ENCODE measurements around the gene ZNRF2. TPM values are rescaled to one million over a fixed set of nuclear protein-coding genes. Genes with fewer than 3 reads are reported as not detected.

Gene ZNRF2
- total RNA-seq, 1 donor from 2014 or later = 9.3 TPM

- peaks cover 11% of the 10 kb centered on the region for H3K27me3 Mint-ChIP-seq (ENCODE audit: insufficient read depth)
Observed at GRCh38 chr7:30268586-30268985, 15.8 kb upstream of the ZNRF2 start.

GRCh38 chr7:30269490-30269889 is 14.9 kb upstream of the ZNRF2 start:
- no peak overlapping the region for H3K27ac Mint-ChIP-seq
- no peaks in the 10 kb centered on the region for H3K4me1 Mint-ChIP-seq (ENCODE audit: low read depth)
- H3K9me3 Mint-ChIP-seq = no peaks in the 10 kb centered on the region
- no peak for DNase-seq (ENCODE audit: low spot score)
- intact Hi-C loops (cut with micrococcal nuclease) = no loop called here
- H3K36me3 Mint-ChIP-seq (ENCODE audit: low read depth) = no peaks in the 10 kb centered on the region
- no peak overlapping the region for H3K4me3 Mint-ChIP-seq
- peaks cover 11% of the 10 kb centered on the region for H3K27me3 Mint-ChIP-seq (ENCODE audit: insufficient read depth)

More at GRCh38 chr7:30268586-30268985, 15.8 kb upstream of the ZNRF2 start:
- Mint-ChIP-seq H3K36me3 (ENCODE audit: low read depth) (no peaks in the 10 kb centered on the region), H3K27ac (no peak overlapping the region), H3K9me3 (no peaks in the 10 kb centered on the region), H3K4me1 (ENCODE audit: low read depth) (no peaks in the 10 kb centered on the region), H3K4me3 (no peak overlapping the region)
- intact Hi-C loops (cut with micrococcal nuclease) = no loop called here
- no peak for DNase-seq (ENCODE audit: low spot score)

GRCh38 chr7:30270921-30271320 is 13.5 kb upstream of the ZNRF2 start:
- no peak overlapping the region for H3K4me3 Mint-ChIP-seq
- intact Hi-C loops (cut with micrococcal nuclease) = loop anchor here (10.0 kb wide), 1 partner anchor 474 kb away; no protein-coding TSS in a partner anchor
- no peaks in the 10 kb centered on the region for H3K9me3 Mint-ChIP-seq
- H3K27me3 Mint-ChIP-seq (ENCODE audit: insufficient read depth) = peaks cover 5% of the 10 kb centered on the region
- H3K36me3 Mint-ChIP-seq (ENCODE audit: low read depth) = no peaks in the 10 kb centered on the region
- no peak for DNase-seq (ENCODE audit: low spot score)
- no peaks in the 10 kb centered on the region for H3K4me1 Mint-ChIP-seq (ENCODE audit: low read depth)
- H3K27ac Mint-ChIP-seq = no peak overlapping the region

- no peak for DNase-seq (ENCODE audit: low spot score)
- intact Hi-C loops (cut with micrococcal nuclease) = loop anchor here (10.0 kb wide), 1 partner anchor 473 kb away; no protein-coding TSS in a partner anchor
- Mint-ChIP-seq H3K4me1 (ENCODE audit: low read depth) (no peaks in the 10 kb centered on the region), H3K4me3 (no peak overlapping the region), H3K27ac (no peak overlapping the region), H3K9me3 (no peaks in the 10 kb centered on the region), H3K27me3 (ENCODE audit: insufficient read depth) (peaks cover 5% of the 10 kb centered on the region), H3K36me3 (ENCODE audit: low read depth) (no peaks in the 10 kb centered on the region)
Observed at GRCh38 chr7:30272126-30272525, 12.3 kb upstream of the ZNRF2 start.

- Mint-ChIP-seq H3K36me3 (ENCODE audit: low read depth) (no peaks in the 10 kb centered on the region), H3K4me3 (no peak overlapping the region), H3K4me1 (ENCODE audit: low read depth) (no peaks in the 10 kb centered on the region), H3K27me3 (ENCODE audit: insufficient read depth) (peaks cover 5% of the 10 kb centered on the region), H3K9me3 (no peaks in the 10 kb centered on the region), H3K27ac (no peak overlapping the region)
- no peak for DNase-seq (ENCODE audit: low spot score)
- intact Hi-C loops (cut with micrococcal nuclease) = loop anchor here (10.0 kb wide), 1 partner anchor 471 kb away; no protein-coding TSS in a partner anchor
Observed at GRCh38 chr7:30273552-30273951, 10.8 kb upstream of the ZNRF2 start.

GRCh38 chr7:30274641-30275040 is 9.8 kb upstream of the ZNRF2 start:
- Mint-ChIP-seq H3K27ac (no peak overlapping the region), H3K9me3 (no peaks in the 10 kb centered on the region), H3K4me3 (no peak overlapping the region), H3K36me3 (ENCODE audit: low read depth) (no peaks in the 10 kb centered on the region), H3K27me3 (ENCODE audit: insufficient read depth) (peaks cover 5% of the 10 kb centered on the region), H3K4me1 (ENCODE audit: low read depth) (peaks cover 5% of the 10 kb centered on the region)
- no peak for DNase-seq (ENCODE audit: low spot score)
- intact Hi-C loops (cut with micrococcal nuclease) = loop anchor here (5.0 to 10.0 kb wide), 2 partner anchors 173 to 470 kb away; no protein-coding TSS in a partner anchor

- H3K27ac Mint-ChIP-seq = no peak overlapping the region
- intact Hi-C loops (cut with micrococcal nuclease) = loop anchor here (1.0 to 10.0 kb wide), 7 partner anchors 76 to 468 kb away; partner anchors contain the start of genes GGCT and NOD1
- H3K36me3 Mint-ChIP-seq (ENCODE audit: low read depth) = no peaks in the 10 kb centered on the region
- H3K27me3 Mint-ChIP-seq (ENCODE audit: insufficient read depth) = peaks cover 4% of the 10 kb centered on the region
- H3K4me3 Mint-ChIP-seq = no peak overlapping the region
- H3K9me3 Mint-ChIP-seq = no peaks in the 10 kb centered on the region
- peaks cover 8% of the 10 kb centered on the region for H3K4me1 Mint-ChIP-seq (ENCODE audit: low read depth)
- DNase-seq (ENCODE audit: low spot score) = peak; percentile 28
Observed at GRCh38 chr7:30276203-30276900, 8.0 kb upstream of the ZNRF2 start.

- intact Hi-C loops (cut with micrococcal nuclease) = loop anchor here (5.0 to 10.0 kb wide), 2 partner anchors 169 to 466 kb away; no protein-coding TSS in a partner anchor
- no peaks in the 10 kb centered on the region for H3K9me3 Mint-ChIP-seq
- H3K27ac Mint-ChIP-seq = no peak overlapping the region
- no peaks in the 10 kb centered on the region for H3K36me3 Mint-ChIP-seq (ENCODE audit: low read depth)
- H3K27me3 Mint-ChIP-seq (ENCODE audit: insufficient read depth) = no peaks in the 10 kb centered on the region
- no peak overlapping the region for H3K4me3 Mint-ChIP-seq
- peaks cover 10% of the 10 kb centered on the region for H3K4me1 Mint-ChIP-seq (ENCODE audit: low read depth)
- DNase-seq (ENCODE audit: low spot score) = no peak
Observed at GRCh38 chr7:30278376-30278775, 6.0 kb upstream of the ZNRF2 start.

- Mint-ChIP-seq H3K4me3 (no peak overlapping the region), H3K4me1 (ENCODE audit: low read depth) (peaks cover 10% of the 10 kb centered on the region), H3K36me3 (ENCODE audit: low read depth) (no peaks in the 10 kb centered on the region), H3K9me3 (no peaks in the 10 kb centered on the region), H3K27ac (no peak overlapping the region), H3K27me3 (ENCODE audit: insufficient read depth) (no peaks in the 10 kb centered on the region)
- intact Hi-C loops (cut with micrococcal nuclease) = loop anchor here (5.0 to 10.0 kb wide), 2 partner anchors 168 to 466 kb away; no protein-coding TSS in a partner anchor
- DNase-seq (ENCODE audit: low spot score) = no peak
Observed at GRCh38 chr7:30278849-30279652, 5.3 kb upstream of the ZNRF2 start.

- no peaks in the 10 kb centered on the region for H3K27me3 Mint-ChIP-seq (ENCODE audit: insufficient read depth)
- H3K27ac Mint-ChIP-seq = no peak overlapping the region
- H3K4me3 Mint-ChIP-seq = no peak overlapping the region
- no peak for DNase-seq (ENCODE audit: low spot score)
- no peaks in the 10 kb centered on the region for H3K36me3 Mint-ChIP-seq (ENCODE audit: low read depth)
- intact Hi-C loops (cut with micrococcal nuclease) = loop anchor here (5.0 to 10.0 kb wide), 2 partner anchors 168 to 465 kb away; no protein-coding TSS in a partner anchor
- H3K4me1 Mint-ChIP-seq (ENCODE audit: low read depth) = peaks cover 10% of the 10 kb centered on the region
- H3K9me3 Mint-ChIP-seq = no peaks in the 10 kb centered on the region
Observed at GRCh38 chr7:30279653-30279904, 4.8 kb upstream of the ZNRF2 start.

- intact Hi-C loops (cut with micrococcal nuclease) = no loop called here
- Mint-ChIP-seq H3K27me3 (ENCODE audit: insufficient read depth) (no peaks in the 10 kb centered on the region), H3K4me3 (no peak overlapping the region), H3K4me1 (ENCODE audit: low read depth) (peaks cover 10% of the 10 kb centered on the region), H3K9me3 (no peaks in the 10 kb centered on the region), H3K36me3 (ENCODE audit: low read depth) (no peaks in the 10 kb centered on the region), H3K27ac (no peak overlapping the region)
- no peak for DNase-seq (ENCODE audit: low spot score)
Observed at GRCh38 chr7:30280631-30281030, 3.8 kb upstream of the ZNRF2 start.

- peaks cover 5% of the 10 kb centered on the region for H3K36me3 Mint-ChIP-seq (ENCODE audit: low read depth)
- no peak for DNase-seq (ENCODE audit: low spot score)
- intact Hi-C loops (cut with micrococcal nuclease) = no loop called here
- no peak overlapping the region for H3K27ac Mint-ChIP-seq
- H3K9me3 Mint-ChIP-seq = peaks cover 5% of the 10 kb centered on the region
- H3K27me3 Mint-ChIP-seq (ENCODE audit: insufficient read depth) = no peaks in the 10 kb centered on the region
- H3K4me3 Mint-ChIP-seq = no peak overlapping the region
- H3K4me1 Mint-ChIP-seq (ENCODE audit: low read depth) = peaks cover 16% of the 10 kb centered on the region
Observed at GRCh38 chr7:30281263-30281662, 3.1 kb upstream of the ZNRF2 start.

GRCh38 chr7:30281791-30282190 is 2.6 kb upstream of the ZNRF2 start:
- peaks cover 21% of the 10 kb centered on the region for H3K4me1 Mint-ChIP-seq (ENCODE audit: low read depth)
- no peak overlapping the region for H3K27ac Mint-ChIP-seq
- intact Hi-C loops (cut with micrococcal nuclease) = no loop called here

More at GRCh38 chr7:30281791-30282190, 2.6 kb upstream of the ZNRF2 start:
- no peak overlapping the region for H3K4me3 Mint-ChIP-seq
- peaks cover 11% of the 10 kb centered on the region for H3K9me3 Mint-ChIP-seq
- H3K27me3 Mint-ChIP-seq (ENCODE audit: insufficient read depth) = no peaks in the 10 kb centered on the region
- H3K36me3 Mint-ChIP-seq (ENCODE audit: low read depth) = peaks cover 10% of the 10 kb centered on the region
- DNase-seq (ENCODE audit: low spot score) = no peak

Measured in activated T-helper 1 cell treated with anti-CD3 and anti-CD28 coated beads, Interleukin-12 subunit alpha, Interleukin-12 subunit beta, Interleukin-2, Interleukin-4 antibody, amounts not matched to agents 30 ng/mL and 10 ng/mL and 1 ng/mL, durations not matched to agents 14 hours and 24 hours and 36 hours (primary cell).